GM19324 (cell line): Measurements from ENCODE around the gene FAAH.

Experiments
- ATAC-seq: cut with Tn5 transposase; IDR thresholded peaks from one replicate; pipeline ENCODE4 v1.9.1; 2021; ENCODE audit warnings: mild to moderate bottlenecking, moderate library complexity; ENCODE audit not compliant: unreplicated experiment, low FRiP score

The FAAH gene

GRCh38 chr1:46400421-46400820, 6.3 kb downstream of the FAAH start:
- no peak for ATAC-seq

- ATAC-seq: no peak
Observed at GRCh38 chr1:46401154-46401913, 7.2 kb downstream of the FAAH start.

GRCh38 chr1:46401964-46402626, 8.0 kb downstream of the FAAH start:
- ATAC-seq: no peak

GRCh38 chr1:46403916-46404315, 9.8 kb downstream of the FAAH start:
- ATAC-seq: no peak

- ATAC-seq: no peak
Observed at GRCh38 chr1:46404482-46405196, 10.5 kb downstream of the FAAH start.

- no peak for ATAC-seq
Observed at GRCh38 chr1:46405197-46405555, 11.1 kb downstream of the FAAH start.

- ATAC-seq: no peak
Observed at GRCh38 chr1:46405724-46406123, 11.6 kb downstream of the FAAH start.

- ATAC-seq: no peak
Observed at GRCh38 chr1:46406881-46407608, 12.9 kb downstream of the FAAH start.

- no peak for ATAC-seq
Observed at GRCh38 chr1:46407636-46408035, 13.5 kb downstream of the FAAH start.

- ATAC-seq: no peak
Observed at GRCh38 chr1:46408356-46409062, 14.4 kb downstream of the FAAH start.

- no peak for ATAC-seq
Observed at GRCh38 chr1:46409063-46409372, 14.9 kb downstream of the FAAH start.

- ATAC-seq: no peak
Observed at GRCh38 chr1:46410156-46411009, 16.3 kb downstream of the FAAH start.

GRCh38 chr1:46411010-46411405, 16.9 kb downstream of the FAAH start:
- ATAC-seq: no peak

- no peak for ATAC-seq
Observed at GRCh38 chr1:46411601-46412341, 17.7 kb downstream of the FAAH start.

GRCh38 chr1:46412893-46413595, 18.9 kb downstream of the FAAH start:
- ATAC-seq: no peak

GRCh38 chr1:46413596-46413985, 19.5 kb downstream of the FAAH start:
- ATAC-seq: no peak

- no peak for ATAC-seq
Observed at GRCh38 chr1:46415514-46415913, 21.4 kb downstream of the FAAH start.

- no peak for ATAC-seq
Observed at GRCh38 chr1:46418976-46419375, 24.9 kb downstream of the FAAH start.
